Testis (tissue), 3 donors: ENCODE data around the gene NRL. TPM values are rescaled to one million over a fixed set of nuclear protein-coding genes. Genes with fewer than 3 reads are reported as not detected.

Experiments used
- DNase-seq: peaks from one replicate; pipeline ENCODE4 v3.0.0-alpha.2; 2019
- H3K27ac ChIP-seq, 2 donors: fragments of 200-600 bp; sonication (generic); one replicate each; pipeline ENCODE4 v1.5.1; 2019
- H3K27me3 ChIP-seq: fragments of 200-600 bp; sonication (generic); one replicate; pipeline ENCODE4 v1.5.1; 2019
- H3K36me3 ChIP-seq: fragments of 200-600 bp; sonication (generic); one replicate; pipeline ENCODE4 v1.5.1; 2017; ENCODE audit warnings: low read depth; ENCODE audit errors: missing control alignments
- H3K4me1 ChIP-seq: fragments of 200-600 bp; sonication (generic); one replicate; pipeline ENCODE4 v1.5.1; 2019
- H3K4me3 ChIP-seq, 2 donors: fragments of 200-600 bp; sonication (generic); one replicate each; pipeline ENCODE4 v1.5.1; 2017 to 2019
- H3K9me3 ChIP-seq: fragments of 200-600 bp; sonication (generic); one replicate; pipeline ENCODE4 v1.5.1; 2017
- POLR2A ChIP-seq: fragments of 450-650 bp; IDR thresholded peaks from one replicate; pipeline ENCODE4 v1.6.1; 2017; ENCODE audit warnings: antibody characterized with exemption, mild to moderate bottlenecking, moderate library complexity
- WGBS, 2 donors: methylation state at CpG; one replicate each; pipeline ENCODE4 v1.1.5; 2018; 5-methylcytosine and 5-hydroxymethylcytosine counted together
- intact Hi-C: fragments of 100-400 bp; cut with DNase I; formaldehyde crosslinking; loops from one replicate; pipeline ENCODE4 v1.15.1; 2023; ENCODE audit warnings: low total_unique reads
- polyA plus RNA-seq: library from polyadenylated mRNA; stranded (reverse); fragments of 350-450 nt; fragmentation: Illumina TruSeq; extraction: RNeasy Lipid Tissue Mini Kit (QIAGEN cat#74804); gene quantifications from one replicate; pipeline ENCODE4 v1.2.3, GENCODE V29; 2014; ENCODE audit warnings: low read depth, low replicate concordance; ENCODE audit not compliant: insufficient read depth
- total RNA-seq, 2 donors: library from RNA; depleted of rRNA; stranded (reverse); fragments of >200 nt; gene quantifications; one replicate each; pipeline ENCODE4 v1.2.3, GENCODE V29; 2016
- TF ChIP-seq, protein P1 (sequence below), 3 experiments: fragments of 450-650 bp in 2 of 3; fragments of 200-600 bp in 1 of 3; sonication (generic) in 1 of 3; IDR thresholded peaks; one replicate each; pipeline ENCODE4 v1.5.1; 2016 to 2019; ENCODE audit warnings: antibody characterized with exemption in 3 of 3, mild to moderate bottlenecking in 2 of 3, moderate library complexity in 1 of 3

The NRL gene
- total and polyA plus RNA-seq, 3 donors from 2014 or later, result 6.6 to 8.3 (median 8.2) TPM

GRCh38 chr14:24132976-24133375 lies 18.2 kb upstream of the NRL start:
- WGBS, 2 donors, result 95% methylated on average over 2 of the region's 2 CpGs
- Histone ChIP-seq H3K36me3 (no peaks in the 10 kb centered on the region), H3K4me1 (peaks cover 21% of the 10 kb centered on the region), H3K27me3 (no peaks in the 10 kb centered on the region), H3K4me3 (no peak overlapping the region), H3K27ac (no peak overlapping the region), H3K9me3 (no peaks in the 10 kb centered on the region)
- no peak for TF ChIP-seq POLR2A
- TF ChIP-seq, protein P1, sequence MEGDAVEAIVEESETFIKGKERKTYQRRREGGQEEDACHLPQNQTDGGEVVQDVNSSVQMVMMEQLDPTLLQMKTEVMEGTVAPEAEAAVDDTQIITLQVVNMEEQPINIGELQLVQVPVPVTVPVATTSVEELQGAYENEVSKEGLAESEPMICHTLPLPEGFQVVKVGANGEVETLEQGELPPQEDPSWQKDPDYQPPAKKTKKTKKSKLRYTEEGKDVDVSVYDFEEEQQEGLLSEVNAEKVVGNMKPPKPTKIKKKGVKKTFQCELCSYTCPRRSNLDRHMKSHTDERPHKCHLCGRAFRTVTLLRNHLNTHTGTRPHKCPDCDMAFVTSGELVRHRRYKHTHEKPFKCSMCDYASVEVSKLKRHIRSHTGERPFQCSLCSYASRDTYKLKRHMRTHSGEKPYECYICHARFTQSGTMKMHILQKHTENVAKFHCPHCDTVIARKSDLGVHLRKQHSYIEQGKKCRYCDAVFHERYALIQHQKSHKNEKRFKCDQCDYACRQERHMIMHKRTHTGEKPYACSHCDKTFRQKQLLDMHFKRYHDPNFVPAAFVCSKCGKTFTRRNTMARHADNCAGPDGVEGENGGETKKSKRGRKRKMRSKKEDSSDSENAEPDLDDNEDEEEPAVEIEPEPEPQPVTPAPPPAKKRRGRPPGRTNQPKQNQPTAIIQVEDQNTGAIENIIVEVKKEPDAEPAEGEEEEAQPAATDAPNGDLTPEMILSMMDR (IDR thresholded peaks at IDR 0.05), result no peak
- no peak for DNase-seq
- intact Hi-C loops, result no loop called here

DNA sequence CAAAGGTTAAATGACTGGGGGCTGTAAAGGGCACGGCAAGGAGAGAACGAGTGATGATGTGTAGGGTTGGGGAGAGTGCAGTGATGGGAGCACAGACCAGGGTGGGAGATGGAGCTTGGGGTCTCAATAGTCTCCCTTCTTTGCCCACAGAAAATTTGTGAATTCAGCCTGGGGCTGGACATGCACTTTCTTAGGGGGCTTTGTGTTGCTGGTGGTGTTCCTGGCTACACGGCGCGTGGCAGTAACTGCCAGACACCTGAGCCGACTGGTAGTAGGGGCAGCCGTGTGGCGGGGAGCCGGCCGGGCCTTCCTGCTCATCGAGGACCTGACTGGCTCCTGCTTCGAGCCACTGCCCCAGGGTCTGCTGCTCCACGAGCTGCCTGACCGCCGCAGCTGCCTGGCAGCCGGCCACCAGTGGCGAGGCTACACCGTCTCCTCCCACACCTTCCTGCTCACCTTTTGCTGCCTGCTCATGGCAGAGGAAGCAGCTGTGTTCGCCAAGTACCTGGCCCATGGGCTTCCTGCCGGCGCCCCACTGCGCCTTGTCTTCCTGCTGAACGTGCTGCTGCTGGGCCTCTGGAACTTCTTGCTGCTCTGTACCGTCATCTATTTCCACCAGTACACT lies 17.4 kb upstream of the NRL start:
- Histone ChIP-seq H3K4me1 (peaks cover 20% of the 10 kb centered on the region), H3K9me3 (no peaks in the 10 kb centered on the region), H3K36me3 (no peaks in the 10 kb centered on the region), H3K27me3 (no peaks in the 10 kb centered on the region), H3K27ac (no peak overlapping the region), H3K4me3 (no peak overlapping the region)
- TF ChIP-seq POLR2A, result no peak
- TF ChIP-seq, protein P1 (IDR thresholded peaks at IDR 0.05), result no peak
- intact Hi-C loops, result no loop called here
- 72 to 76% methylated on average over 22 to 24 of the region's 24 CpGs for WGBS, 2 donors
- no peak for DNase-seq

DNA sequence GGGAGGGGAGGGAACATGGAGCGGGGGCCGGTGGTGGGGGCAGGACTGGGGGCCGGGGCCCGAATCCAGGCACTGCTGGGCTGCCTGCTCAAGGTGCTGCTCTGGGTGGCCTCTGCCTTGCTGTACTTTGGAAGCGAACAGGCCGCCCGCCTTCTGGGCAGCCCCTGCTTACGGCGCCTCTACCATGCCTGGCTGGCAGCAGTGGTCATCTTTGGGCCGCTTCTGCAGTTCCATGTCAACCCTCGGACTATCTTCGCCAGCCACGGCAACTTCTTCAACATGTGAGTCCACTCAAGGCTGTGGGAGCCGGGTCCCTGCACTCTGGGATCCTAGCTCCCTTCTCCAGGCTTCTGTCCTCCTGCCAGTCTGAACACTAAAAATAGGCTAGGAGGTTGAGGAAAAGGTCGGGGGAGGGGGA lies 16.8 kb upstream of the NRL start:
- TF ChIP-seq POLR2A, result no peak
- TF ChIP-seq, protein P1 (IDR thresholded peaks at IDR 0.05), result no peak
- no peaks in the 10 kb centered on the region for H3K36me3 ChIP-seq
- H3K27ac ChIP-seq, result peak overlapping the region in 1 of 2 donors; percentile 46
- H3K9me3 ChIP-seq, result no peaks in the 10 kb centered on the region
- intact Hi-C loops, result no loop called here
- no peak overlapping the region for H3K4me3 ChIP-seq
- H3K27me3 ChIP-seq, result no peaks in the 10 kb centered on the region
- 64 to 66% methylated on average over 15 of the region's 15 CpGs for WGBS, 2 donors
- H3K4me1 ChIP-seq, result peaks cover 14% of the 10 kb centered on the region
- no peak for DNase-seq

GRCh38 chr14:24130717-24131548 lies 16.2 kb upstream of the NRL start:
- no peaks in the 10 kb centered on the region for H3K36me3 ChIP-seq
- intact Hi-C loops, result no loop called here
- no peak overlapping the region for H3K4me3 ChIP-seq
- H3K27me3 ChIP-seq, result no peaks in the 10 kb centered on the region
- DNase-seq, result no peak
- H3K4me1 ChIP-seq, result peaks cover 13% of the 10 kb centered on the region
- TF ChIP-seq, protein P1 (IDR thresholded peaks at IDR 0.05), result no peak
- no peak for TF ChIP-seq POLR2A
- H3K27ac ChIP-seq, result peak overlapping the region in 1 of 2 donors; percentile 46
- 48 to 56% methylated on average over 5 to 7 of the region's 7 CpGs for WGBS, 2 donors
- no peaks in the 10 kb centered on the region for H3K9me3 ChIP-seq
